ENCODE data around the gene ZMYND8.

DNA sequence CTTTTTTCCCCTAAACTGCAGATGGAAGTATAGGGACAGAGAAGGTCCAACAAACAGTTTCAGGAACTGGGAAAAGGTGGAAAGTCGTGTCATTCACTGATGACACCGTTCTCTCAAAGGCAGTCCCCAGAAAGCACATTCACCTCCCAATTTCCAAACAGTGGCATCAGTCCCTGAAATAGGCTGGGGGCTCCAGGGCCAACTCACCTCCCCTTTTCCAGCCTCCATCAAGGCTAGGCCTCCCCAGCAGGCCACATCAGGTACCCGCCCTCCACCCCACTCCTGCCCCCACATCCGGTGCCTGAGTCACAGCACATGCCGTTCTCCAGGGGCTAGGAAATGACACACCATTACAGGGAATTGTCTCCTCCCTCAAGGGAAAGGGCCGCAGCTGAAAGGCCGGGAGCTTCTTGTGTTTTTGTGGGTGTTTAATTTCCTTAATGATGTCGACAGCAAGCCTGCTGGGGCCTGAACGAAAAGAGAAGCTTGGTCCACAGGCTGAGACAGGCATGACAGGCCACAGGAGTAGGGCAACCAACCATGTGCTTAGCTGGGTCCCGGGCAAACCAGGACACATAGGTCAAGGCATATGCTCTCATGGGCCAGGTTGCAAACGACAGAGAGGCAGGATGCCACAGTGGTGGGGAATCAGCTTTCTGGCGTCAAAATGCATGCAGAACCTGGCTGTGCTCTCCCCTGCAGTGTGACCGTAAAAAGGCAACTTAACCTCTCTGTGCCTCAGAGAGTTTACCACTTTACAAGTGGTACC, 39.2 kb downstream of the ZMYND8 start:
- TF ChIP-seq, protein P1, sequence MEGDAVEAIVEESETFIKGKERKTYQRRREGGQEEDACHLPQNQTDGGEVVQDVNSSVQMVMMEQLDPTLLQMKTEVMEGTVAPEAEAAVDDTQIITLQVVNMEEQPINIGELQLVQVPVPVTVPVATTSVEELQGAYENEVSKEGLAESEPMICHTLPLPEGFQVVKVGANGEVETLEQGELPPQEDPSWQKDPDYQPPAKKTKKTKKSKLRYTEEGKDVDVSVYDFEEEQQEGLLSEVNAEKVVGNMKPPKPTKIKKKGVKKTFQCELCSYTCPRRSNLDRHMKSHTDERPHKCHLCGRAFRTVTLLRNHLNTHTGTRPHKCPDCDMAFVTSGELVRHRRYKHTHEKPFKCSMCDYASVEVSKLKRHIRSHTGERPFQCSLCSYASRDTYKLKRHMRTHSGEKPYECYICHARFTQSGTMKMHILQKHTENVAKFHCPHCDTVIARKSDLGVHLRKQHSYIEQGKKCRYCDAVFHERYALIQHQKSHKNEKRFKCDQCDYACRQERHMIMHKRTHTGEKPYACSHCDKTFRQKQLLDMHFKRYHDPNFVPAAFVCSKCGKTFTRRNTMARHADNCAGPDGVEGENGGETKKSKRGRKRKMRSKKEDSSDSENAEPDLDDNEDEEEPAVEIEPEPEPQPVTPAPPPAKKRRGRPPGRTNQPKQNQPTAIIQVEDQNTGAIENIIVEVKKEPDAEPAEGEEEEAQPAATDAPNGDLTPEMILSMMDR (tag by site-specific recombination; IDR thresholded peaks at IDR 0.05), result no peak
- TF ChIP-seq ZNF112 (tag by site-specific recombination; IDR thresholded peaks at IDR 0.05), result no peak
- TF ChIP-seq, protein P2, sequence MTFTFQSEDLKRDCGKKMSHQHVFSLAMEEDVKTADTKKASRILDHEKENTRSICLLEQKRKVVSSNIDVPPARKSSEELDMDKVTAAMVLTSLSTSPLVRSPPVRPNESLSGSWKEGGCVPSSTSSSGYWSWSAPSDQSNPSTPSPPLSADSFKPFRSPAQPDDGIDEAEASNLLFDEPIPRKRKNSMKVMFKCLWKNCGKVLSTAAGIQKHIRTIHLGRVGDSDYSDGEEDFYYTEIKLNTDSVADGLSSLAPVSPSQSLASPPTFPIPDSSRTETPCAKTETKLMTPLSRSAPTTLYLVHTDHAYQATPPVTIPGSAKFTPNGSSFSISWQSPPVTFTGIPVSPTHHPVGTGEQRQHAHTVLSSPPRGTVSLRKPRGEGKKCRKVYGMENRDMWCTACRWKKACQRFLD (tag by site-specific recombination; IDR thresholded peaks at IDR 0.05), result no peak
- no peak for TF ChIP-seq ZNF174 (tag by site-specific recombination; IDR thresholded peaks at IDR 0.05)
- no peak for TF ChIP-seq ZNF169 (tag by site-specific recombination; IDR thresholded peaks at IDR 0.05)
- no peak for TF ChIP-seq ZNF514 (tag by site-specific recombination; IDR thresholded peaks at IDR 0.05)
- TF ChIP-seq ZNF24 (tag by site-specific recombination; IDR thresholded peaks at IDR 0.05), result no peak
- TF ChIP-seq ZNF23 (tag by site-specific recombination; IDR thresholded peaks at IDR 0.05; ENCODE audit: borderline replicate concordance), result no peak
- TF ChIP-seq, protein P3, sequence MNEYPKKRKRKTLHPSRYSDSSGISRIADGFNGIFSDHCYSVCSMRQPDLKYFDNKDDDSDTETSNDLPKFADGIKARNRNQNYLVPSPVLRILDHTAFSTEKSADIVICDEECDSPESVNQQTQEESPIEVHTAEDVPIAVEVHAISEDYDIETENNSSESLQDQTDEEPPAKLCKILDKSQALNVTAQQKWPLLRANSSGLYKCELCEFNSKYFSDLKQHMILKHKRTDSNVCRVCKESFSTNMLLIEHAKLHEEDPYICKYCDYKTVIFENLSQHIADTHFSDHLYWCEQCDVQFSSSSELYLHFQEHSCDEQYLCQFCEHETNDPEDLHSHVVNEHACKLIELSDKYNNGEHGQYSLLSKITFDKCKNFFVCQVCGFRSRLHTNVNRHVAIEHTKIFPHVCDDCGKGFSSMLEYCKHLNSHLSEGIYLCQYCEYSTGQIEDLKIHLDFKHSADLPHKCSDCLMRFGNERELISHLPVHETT (tag by site-specific recombination; IDR thresholded peaks at IDR 0.05), result no peak

Measured in HEK293 (cell line).